GM06990 (cell line): ENCODE results near the gene SORD.

Experiments used
- DNase-seq: peaks from one replicate; pipeline ENCODE4 v3.0.0-alpha.2; 2011; ENCODE audit not compliant: insufficient read length; ENCODE audit errors: extremely low read depth
- H3K27me3 ChIP-seq: replicated peaks from 2 replicates; pipeline ENCODE4 v1.6.0; 2011; ENCODE audit warnings: low read length; ENCODE audit not compliant: control insufficient read depth, insufficient read depth
- H3K36me3 ChIP-seq: 2 replicates; pipeline ENCODE4 v1.5.1; 2011; ENCODE audit warnings: low read length; ENCODE audit not compliant: control insufficient read depth, insufficient read depth
- H3K4me3 ChIP-seq: replicated peaks from 2 replicates; pipeline ENCODE4 v1.5.1; 2011; ENCODE audit warnings: low read depth, mild to moderate bottlenecking, control low read depth, low read length
- CTCF ChIP-seq: IDR thresholded peaks from 2 replicates; pipeline ENCODE4 v1.5.1; 2011; ENCODE audit warnings: low read length, control low read depth, mild to moderate bottlenecking, inconsistent platforms; ENCODE audit not compliant: insufficient read depth, poor library complexity, severe bottlenecking

The SORD gene

GRCh38 chr15:45088801-45089711 is 66.1 kb downstream of the SORD start:
- Histone ChIP-seq H3K36me3 (no peaks in the 10 kb centered on the region), H3K27me3 (peaks cover 2% of the 10 kb centered on the region), H3K4me3 (no peak overlapping the region)
- DNase-seq, result no peak
- no peak for TF ChIP-seq CTCF

GRCh38 chr15:45089712-45090373 is 66.8 kb downstream of the SORD start:
- TF ChIP-seq CTCF, result no peak
- DNase-seq, result no peak
- H3K4me3 ChIP-seq, result no peak overlapping the region

GRCh38 chr15:45091161-45091560 is 68.2 kb downstream of the SORD start:
- no peak for TF ChIP-seq CTCF

More at GRCh38 chr15:45089712-45090373, 66.8 kb downstream of the SORD start:
- Histone ChIP-seq H3K36me3 (no peaks in the 10 kb centered on the region), H3K27me3 (peaks cover 2% of the 10 kb centered on the region)

GRCh38 chr15:45091576-45091975 is 68.6 kb downstream of the SORD start:
- Histone ChIP-seq H3K27me3 (peaks cover 2% of the 10 kb centered on the region), H3K4me3 (no peak overlapping the region), H3K36me3 (no peaks in the 10 kb centered on the region)
- DNase-seq, result no peak
- TF ChIP-seq CTCF, result no peak

More at GRCh38 chr15:45091161-45091560, 68.2 kb downstream of the SORD start:
- H3K36me3 ChIP-seq, result no peaks in the 10 kb centered on the region
- DNase-seq, result no peak
- no peak overlapping the region for H3K4me3 ChIP-seq
- peaks cover 2% of the 10 kb centered on the region for H3K27me3 ChIP-seq

- Histone ChIP-seq H3K36me3 (no peaks in the 10 kb centered on the region), H3K4me3 (no peak overlapping the region), H3K27me3 (peaks cover 2% of the 10 kb centered on the region)
- TF ChIP-seq CTCF, result no peak
- DNase-seq, result no peak
Observed at GRCh38 chr15:45093013-45093412, 70.0 kb downstream of the SORD start.
